AG09309 (cell line): ENCODE results near the gene ISL2.

Source experiments
- DNase-seq: peaks from one replicate; pipeline ENCODE4 v3.0.0-alpha.2; 2010; ENCODE audit warnings: low read depth
- H3K4me3 ChIP-seq: 2 replicates; pipeline ENCODE4 v1.5.1; 2011; ENCODE audit warnings: mild to moderate bottlenecking, low read depth, low read length, moderate library complexity; ENCODE audit not compliant: control insufficient read depth
- CTCF ChIP-seq: IDR thresholded peaks from 2 replicates; pipeline ENCODE4 v1.5.1; 2011; ENCODE audit warnings: mild to moderate bottlenecking, low read depth, low read length, inconsistent platforms; ENCODE audit not compliant: insufficient read depth, control insufficient read depth; ENCODE audit errors: missing control alignments

ISL2 gene

GRCh38 chr15:76327191-76328105 is 9.1 kb upstream of the ISL2 start:
- no peak for TF ChIP-seq CTCF
- H3K4me3 ChIP-seq = no peak overlapping the region
- DNase-seq = no peak

GRCh38 chr15:76328106-76328696 is 8.4 kb upstream of the ISL2 start:
- TF ChIP-seq CTCF = no peak
- no peak for DNase-seq
- no peak overlapping the region for H3K4me3 ChIP-seq

- no peak overlapping the region for H3K4me3 ChIP-seq
- DNase-seq = no peak
- no peak for TF ChIP-seq CTCF
Measured at GRCh38 chr15:76328958-76329357, 7.6 kb upstream of the ISL2 start.

GRCh38 chr15:76330080-76330680 is 6.4 kb upstream of the ISL2 start:
- no peak for DNase-seq
- peak; percentile 74 for TF ChIP-seq CTCF
- no peak overlapping the region for H3K4me3 ChIP-seq

GRCh38 chr15:76332796-76333195 is 3.8 kb upstream of the ISL2 start:
- TF ChIP-seq CTCF = no peak
- no peak for DNase-seq
- no peak overlapping the region for H3K4me3 ChIP-seq

- no peak for TF ChIP-seq CTCF
- no peak overlapping the region for H3K4me3 ChIP-seq
- DNase-seq = no peak
Measured at GRCh38 chr15:76333309-76333708, 3.3 kb upstream of the ISL2 start.
